CD4-positive, alpha-beta T cell treated with Interleukin-15 for 1 hour (primary cell): ENCODE data around the gene PSME3.

Experiments used
- DNase-seq: peaks from one replicate; pipeline ENCODE4 v3.0.0-alpha.2; 2020

PSME3 gene, protein sequence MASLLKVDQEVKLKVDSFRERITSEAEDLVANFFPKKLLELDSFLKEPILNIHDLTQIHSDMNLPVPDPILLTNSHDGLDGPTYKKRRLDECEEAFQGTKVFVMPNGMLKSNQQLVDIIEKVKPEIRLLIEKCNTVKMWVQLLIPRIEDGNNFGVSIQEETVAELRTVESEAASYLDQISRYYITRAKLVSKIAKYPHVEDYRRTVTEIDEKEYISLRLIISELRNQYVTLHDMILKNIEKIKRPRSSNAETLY

DNA sequence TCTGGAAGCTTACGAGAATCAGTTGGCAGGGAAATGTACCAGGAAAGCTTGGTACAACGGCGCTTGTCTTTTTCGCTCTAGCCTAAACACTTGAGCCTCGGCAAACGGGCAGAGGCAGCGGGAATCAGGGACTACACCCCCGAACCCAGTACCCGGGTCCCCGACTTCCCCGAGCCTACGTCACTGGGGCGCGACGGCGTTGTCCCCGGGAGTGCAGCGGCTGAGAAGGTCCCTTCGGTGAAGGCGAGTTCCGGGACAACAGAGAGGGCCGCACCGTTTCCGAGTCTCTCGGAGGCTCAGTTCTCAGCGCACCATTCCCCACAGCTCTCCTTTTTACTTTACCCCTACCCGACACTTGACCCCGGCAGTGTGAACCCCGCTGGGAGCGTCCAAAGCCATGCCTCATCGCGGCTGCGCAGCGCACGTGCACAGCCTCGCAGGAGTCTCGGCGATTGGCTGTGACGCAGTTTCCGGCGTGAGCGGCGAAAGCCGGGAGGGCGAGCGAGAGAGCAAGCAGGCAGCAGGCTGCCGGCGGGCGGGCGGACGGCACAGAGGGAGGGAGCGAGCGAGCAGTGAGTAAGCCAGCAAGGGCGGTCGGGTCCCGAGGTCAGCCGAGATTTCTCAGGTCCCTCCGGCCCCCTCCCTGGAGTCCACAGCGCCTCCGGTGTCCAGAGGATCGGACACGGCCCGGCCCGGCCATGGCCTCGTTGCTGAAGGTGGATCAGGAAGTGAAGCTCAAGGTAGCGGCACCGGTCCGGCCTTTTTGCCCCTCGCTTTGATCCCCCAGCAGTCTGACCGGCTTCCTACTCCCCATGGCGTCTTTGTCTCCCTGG, at the start of gene PSME3:
PSME3 (plus strand) TSS at position 464 of the 833 bp plus-strand sequence; CDS start at position 699, 235 bp downstream.
- peak; percentile 89 for DNase-seq

DNA sequence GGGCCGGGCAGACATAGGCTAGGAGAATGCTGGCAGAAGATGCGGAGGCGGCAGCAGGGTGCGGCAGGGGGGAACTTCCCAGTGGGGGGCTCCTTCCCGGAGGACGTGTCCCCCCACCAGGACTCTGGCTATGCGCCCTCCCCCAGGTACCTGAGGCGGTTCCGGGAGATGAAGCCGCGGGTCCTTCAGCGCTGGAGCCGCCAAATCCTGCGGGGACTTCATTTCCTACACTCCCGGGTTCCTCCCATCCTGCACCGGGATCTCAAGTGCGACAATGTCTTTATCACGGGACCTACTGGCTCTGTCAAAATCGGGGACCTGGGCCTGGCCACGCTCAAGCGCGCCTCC, 49.4 kb upstream of the PSME3 start:
- DNase-seq = no peak

DNA sequence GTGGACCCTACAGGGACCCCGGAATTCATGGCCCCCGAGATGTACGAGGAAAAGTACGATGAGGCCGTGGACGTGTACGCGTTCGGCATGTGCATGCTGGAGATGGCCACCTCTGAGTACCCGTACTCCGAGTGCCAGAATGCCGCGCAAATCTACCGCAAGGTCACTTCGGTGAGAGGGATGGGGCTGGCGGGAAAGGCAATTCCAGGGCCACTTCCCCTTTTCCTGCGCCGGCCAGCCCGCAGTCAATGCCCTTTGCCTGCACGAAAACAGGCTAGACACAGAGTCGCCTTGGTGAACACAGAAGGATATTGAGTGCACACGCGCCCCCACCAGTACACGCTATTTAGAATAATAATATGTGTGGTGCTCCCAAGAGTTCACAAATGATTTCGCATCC, 48.8 kb upstream of the PSME3 start:
- DNase-seq = no peak

DNA sequence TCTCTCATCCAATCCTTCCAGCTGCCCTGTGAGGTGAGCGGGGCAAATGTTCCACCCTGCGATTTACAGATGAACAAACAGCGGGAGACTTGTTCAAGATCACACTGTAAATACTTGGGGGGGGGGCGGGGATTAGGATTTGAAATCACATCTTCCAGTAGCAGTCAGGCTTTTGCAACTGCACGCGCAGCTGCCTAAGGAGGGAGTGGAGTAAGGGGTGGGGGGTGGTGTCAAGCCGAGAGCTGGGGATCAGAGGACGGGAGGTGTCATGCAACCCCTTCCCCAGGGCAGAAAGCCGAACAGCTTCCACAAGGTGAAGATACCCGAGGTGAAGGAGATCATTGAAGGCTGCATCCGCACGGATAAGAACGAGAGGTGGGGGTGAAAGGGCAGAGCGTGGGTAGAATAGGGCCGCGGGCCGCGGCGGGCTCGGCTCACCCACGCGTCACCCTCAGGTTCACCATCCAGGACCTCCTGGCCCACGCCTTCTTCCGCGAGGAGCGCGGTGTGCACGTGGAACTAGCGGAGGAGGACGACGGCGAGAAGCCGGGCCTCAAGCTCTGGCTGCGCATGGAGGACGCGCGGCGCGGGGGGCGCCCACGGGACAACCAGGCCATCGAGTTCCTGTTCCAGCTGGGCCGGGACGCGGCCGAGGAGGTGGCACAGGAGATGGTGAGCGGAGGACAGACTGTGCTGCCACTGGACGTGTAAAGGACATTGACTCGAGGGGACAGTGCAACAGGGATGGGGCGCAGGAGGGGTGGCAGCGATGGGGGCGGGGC, 48.2 kb upstream of the PSME3 start:
- DNase-seq = no peak

DNA sequence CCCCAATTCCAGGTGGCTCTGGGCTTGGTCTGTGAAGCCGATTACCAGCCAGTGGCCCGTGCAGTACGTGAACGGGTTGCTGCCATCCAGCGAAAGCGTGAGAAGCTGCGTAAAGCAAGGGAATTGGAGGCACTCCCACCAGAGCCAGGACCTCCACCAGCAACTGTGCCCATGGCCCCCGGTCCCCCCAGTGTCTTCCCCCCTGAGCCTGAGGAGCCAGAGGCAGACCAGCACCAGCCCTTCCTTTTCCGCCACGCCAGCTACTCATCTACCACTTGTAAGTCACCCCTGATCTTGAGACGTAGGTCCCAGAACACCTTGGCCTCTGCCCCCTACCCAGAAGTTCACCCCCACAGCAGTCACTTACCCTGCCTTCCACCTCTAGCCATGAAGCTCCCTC, 45.9 kb upstream of the PSME3 start:
- DNase-seq = no peak

DNA sequence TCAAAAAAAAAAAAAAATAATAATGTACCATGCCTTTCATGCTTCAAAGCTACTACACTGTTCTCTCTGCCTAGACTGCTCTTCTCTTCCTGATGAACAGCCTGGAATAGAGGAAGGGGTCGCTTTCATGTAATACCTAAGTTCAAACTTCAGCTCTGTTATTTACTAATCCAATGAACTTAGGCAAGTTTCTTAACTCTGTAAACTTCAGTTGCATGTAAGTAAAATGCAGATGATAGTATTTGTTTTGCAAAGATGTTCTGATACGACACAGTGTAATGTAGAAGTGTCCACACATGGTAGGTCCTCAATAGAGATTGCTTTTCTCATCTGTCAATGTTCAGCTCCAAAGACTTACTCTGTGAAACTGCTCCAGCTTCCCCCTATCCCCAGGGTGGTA, 41.2 kb upstream of the PSME3 start:
- no peak for DNase-seq

DNA sequence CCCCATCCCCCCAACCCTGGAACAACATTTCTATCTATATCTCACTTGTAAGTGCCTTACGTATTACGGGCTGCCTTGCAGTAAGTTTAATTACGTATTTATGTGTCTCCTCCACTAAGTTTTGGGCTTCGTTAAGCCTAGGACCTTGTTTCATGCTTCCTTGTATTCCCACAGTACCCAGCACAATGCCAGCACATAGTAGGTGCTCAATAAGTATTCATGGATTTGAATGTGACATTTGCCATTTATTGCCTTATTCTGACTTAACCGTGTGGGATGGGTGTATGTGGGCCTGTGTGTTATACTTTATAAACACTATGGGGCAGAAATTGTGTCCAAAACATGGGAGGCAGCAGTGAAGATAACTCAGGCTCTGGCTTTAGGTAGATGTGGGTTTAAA, 40.7 kb upstream of the PSME3 start:
- DNase-seq = no peak

DNA sequence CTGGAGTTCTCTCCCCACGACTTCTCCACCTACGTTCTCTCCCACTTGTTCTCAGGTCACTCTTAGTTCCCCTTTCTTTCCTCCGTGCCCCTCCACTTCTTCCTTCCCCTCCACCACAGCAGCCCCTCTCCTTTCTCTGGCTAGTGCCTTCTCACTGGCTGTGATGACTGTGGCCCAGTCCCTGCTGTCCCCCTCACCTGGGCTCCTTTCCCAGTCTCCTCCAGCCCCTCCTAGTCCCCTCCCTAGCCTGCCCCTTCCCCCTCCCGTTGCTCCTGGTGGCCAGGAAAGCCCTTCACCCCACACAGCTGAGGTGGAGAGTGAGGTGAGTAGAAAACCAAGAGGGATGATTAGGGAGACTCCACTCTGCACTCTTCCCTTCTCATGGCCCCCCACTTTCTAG, 38.1 kb upstream of the PSME3 start:
- DNase-seq = no peak

DNA sequence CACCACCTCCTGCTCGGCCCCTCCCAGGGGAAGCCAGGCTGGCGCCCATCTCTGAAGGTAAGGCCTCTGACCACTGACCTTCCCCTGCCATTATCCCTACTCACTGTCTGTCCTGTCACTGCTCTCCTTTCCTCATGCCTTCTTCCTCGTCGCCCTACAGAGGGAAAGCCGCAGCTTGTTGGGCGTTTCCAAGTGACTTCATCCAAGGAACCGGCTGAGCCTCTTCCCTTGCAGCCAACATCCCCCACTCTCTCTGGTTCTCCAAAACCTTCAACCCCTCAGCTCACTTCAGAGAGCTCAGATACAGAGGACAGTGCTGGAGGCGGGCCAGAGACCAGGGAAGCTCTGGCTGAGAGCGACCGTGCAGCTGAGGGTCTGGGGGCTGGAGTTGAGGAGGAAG, 37.7 kb upstream of the PSME3 start:
- DNase-seq = no peak

DNA sequence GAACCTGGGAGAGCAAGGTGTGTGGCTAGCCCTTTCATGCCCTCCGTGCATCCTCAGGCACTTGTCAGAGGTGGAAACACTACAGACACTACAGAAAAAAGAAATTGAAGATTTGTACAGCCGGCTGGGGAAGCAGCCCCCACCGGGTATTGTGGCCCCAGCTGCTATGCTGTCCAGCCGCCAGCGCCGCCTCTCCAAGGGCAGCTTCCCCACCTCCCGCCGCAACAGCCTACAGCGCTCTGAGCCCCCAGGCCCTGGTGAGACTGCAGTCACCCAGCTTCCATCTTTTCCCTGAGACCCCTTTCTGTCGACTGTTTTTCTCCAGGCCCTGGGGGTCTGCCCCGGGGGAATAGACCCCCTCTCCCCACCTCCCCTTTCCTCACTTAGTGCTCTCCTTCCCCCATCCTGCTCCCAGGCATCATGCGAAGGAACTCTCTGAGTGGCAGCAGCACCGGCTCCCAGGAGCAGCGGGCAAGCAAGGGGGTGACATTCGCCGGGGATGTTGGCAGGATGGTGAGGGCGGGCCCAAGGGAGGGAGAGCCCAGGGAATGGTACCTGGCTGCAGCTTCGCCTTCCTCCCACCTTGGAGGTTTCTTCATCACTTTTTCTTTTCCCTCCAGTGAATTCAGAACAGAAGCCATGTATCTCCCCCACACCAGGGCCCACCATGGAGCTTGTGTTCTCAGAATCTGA, 37.0 kb upstream of the PSME3 start:
- no peak for DNase-seq

DNA sequence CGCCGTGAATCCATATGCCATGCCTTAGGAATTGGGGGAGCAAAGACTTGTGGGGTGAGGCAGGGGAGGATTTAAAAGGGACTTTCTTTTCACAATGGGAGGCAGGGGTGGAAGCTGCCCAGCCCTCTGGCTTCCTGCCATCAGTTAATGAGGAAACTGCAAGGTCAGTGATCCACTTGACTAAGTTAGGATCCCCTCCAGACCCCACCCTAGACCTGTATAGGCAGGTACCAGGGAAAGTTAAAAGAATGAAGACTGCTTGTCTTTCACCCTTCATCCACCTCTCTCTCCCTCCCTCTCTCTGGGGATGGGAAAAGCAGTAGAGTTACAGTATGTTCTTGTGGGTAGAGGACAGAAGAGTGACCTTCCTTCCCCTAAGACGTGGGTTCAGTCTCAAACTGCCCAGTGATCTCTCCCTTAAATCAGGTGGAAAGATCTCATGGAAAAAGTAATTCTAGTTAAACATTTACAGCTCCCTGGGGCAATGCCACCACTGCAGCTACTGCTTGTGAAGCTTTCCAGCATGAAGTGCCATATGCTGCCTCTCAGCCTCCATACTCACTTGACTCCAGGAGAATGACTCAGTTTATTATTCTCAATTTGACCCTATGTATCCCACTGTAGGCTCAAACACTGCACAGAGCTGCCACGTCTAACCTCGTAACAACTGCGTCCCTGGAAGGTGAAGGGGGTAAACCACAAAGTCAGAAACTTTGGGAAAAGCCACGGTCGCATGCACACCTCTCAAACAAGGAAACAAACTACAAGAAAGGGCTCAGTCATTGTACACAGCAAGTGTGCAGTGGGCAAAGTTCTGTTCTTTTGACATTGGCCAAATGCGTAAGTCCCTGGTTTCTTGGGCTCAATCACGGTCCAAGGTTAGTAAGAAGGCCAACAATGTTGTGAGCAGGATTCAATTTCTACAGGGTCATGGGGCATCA, 35.9 kb upstream of the PSME3 start:
- no peak for DNase-seq

DNA sequence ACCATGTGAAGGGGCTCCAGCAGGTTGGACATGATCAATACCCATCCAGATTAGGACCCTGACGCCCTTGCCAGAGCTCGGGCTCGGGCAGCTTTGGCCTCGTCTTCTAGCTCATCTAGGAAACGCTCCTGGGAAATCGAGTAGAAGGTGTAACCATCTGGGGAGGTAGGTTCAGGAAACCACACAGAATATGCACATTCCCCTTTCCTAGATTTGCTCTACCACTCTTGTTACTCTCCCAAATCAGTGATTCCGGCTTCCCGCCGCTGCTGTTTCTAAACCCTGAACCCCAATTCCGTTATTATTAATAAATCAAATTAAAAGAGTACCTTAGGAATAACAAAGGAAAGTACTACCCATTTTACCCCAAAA, 35.2 kb upstream of the PSME3 start:
- DNase-seq = no peak

DNA sequence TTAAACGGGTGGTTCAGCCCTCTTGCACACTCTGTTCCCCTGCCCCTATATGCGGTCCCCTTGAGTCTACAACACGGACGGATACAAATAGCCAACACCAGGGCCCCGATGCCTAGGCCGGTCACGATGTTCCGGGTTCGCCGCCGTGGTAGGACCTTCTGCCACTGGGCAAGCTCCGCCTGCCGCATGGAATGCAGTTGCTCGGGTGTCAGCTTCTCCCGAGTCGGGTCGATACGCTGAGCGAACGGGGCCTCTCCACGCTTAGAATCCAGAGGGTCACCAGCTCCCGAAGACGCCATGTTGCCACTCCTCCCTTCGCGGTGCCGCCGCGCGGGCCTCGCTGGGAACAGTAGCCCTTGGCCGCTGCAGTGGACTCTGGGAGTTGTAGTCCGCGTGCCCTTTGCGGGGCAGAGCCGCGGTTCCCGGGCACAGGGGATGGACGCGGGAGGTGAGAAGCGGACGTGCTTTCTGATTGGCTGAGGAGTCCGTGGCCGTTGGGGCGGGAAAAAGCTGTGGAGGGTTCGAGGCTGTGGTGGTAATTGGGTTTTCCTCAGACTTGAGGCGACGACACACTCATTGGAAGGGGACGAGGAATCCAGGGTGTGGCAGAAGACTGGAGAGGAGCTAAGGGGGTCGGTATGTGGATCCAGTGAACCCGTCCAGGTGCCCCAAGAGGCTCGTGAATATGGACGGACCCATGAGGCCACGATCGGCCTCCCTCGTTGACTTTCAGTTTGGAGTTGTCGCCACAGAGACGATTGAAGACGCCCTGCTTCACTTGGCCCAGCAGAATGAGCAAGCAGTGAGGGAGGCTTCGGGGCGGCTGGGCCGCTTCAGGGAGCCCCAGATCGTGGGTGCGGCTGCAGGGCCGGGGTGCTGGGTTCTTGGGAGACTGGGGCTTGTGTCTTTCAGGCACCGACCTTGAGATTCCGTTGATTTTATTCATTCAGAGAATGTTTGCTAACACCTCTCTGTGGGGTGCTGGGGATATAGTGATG, 34.5 kb upstream of the PSME3 start, which contains the start of the genes CNTD1 and COA3:
CNTD1 (plus strand) TSS at position 479 of the 998 bp plus-strand sequence; CDS start at position 686, 207 bp downstream.
COA3 (minus strand) TSS at position 322 of the 998 bp plus-strand sequence; CDS start at position 299, 23 bp downstream.
- DNase-seq = peak; percentile 76

DNA sequence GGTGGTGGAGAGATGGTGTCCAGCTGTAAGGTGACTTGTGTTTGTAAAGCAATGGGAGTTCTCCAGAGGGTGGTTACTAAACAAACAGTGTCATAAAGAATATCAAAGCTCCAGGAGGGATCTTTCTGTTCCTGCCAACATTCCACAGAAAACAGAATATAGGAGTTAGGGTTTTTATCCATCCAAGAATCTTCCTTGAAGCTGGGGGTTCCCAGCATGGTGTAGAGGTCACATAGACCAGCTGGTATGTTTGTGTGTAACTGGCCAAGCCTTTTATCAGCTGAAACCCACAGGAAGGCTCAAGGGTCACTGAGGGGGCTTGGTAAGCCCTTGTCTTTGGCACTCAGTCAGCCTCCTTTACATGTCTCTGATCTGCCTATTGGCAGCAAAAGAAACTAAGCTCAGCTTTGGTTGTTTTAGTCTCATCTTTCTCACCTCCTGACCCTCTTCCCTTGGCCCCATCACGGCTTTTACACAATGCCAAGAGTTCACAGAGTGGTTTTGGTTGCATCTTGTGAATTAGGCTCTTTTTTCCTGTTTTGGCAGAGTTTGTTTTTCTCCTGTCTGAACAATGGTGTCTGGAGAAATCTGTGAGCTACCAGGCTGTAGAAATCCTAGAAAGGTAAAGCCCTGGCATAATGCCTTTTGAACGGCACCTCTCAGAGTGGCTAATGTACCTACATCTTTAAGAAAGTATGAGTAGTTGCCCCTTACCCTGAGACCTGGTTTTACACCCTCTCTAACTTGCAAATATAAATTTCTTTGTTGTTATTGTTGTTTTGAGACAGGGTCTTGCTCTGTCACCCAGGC, 29.9 kb upstream of the PSME3 start:
- DNase-seq = no peak

DNA sequence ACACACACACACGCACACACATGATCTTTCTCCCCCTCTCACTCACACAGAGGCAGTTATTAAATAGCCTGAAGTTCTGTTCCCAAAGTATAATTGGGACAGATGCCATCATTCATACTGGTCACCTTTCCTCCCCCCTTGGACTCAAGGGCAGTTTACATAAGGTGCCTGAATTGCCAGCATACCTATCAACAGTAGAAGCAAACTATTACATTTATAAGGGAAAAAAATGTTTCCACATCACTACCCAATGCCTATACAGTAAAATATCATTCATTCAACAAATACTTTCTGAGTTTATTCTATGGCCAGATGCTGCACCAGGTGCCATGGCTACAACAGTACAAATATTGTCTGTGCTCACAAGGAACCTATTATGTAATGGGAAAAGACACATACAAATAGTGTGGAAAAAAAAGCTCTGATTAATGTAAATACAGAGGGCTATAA, 28.3 kb upstream of the PSME3 start:
- DNase-seq = no peak

DNA sequence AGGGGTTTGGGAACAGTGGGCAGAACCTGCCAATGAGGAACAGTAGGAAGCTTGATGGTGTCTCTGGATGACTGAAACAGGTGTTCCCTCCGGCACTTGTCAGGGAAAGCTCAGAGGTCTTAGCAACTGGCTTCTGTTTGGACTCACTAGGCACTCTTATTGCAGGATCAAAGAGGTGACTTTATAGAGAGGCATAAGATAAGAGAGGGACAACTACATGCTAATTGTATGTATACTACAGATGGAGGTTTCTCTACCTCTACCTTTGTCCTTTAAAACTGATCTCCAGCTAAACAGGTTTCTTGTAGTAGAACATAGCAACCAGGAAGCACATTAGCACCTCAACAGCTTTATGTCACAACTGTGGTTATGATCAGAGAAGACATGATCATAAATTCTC, 26.9 kb upstream of the PSME3 start:
- no peak for DNase-seq

DNA sequence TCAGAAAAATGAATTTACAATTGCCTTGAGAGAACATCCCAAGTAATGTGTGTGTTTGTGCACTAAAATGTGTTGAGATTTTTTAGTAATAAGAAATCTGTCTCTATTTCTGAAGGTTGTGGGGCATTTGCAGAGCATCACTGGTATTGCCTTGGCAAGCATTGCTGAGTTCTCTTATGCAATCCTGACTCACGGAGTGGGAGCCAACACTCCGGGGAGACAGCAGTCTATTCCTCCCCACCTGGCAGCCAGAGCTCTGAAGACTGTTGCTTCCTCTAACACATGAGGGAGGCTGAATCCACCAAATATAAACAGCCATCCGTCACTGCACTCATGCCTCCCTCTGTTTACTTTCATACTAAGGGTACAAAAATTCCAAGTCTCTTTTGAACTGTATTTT, 23.9 kb upstream of the PSME3 start:
- DNase-seq = no peak

DNA sequence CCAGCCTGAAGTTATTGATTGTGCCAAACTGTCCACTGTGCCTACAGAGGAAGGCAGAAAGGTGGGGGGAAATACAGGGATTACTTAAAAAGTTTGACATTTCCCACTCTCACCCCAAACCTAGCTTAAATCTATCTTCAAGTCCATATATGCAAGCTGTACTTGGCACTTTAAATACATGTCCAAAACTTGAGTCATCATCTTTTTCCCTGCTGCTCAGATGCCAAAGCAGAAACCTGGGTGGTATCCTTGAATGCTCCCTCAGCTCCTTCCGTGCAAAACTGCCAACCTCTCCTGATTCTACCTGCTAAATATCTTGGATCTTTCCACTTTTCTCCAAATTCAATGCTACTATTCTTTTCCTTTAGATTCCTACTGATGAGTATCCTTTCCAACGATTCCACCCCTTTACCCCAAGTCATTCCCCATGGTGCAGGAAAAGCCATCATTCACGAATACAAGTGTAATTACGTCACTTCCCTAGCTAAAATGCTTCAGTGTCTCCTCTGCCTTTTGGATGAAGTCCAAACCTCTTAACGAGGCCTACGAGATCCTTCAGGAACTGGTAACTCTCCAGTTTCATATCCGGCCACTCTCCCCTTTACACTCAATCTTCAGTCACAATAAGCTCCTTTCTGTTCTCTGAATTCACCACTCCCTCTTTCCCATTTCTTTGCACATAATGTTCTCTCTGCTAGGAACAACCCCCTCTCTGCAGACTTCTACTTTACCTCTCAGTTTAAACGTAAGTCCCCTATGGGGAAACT, 18.4 kb upstream of the PSME3 start:
- DNase-seq = no peak

DNA sequence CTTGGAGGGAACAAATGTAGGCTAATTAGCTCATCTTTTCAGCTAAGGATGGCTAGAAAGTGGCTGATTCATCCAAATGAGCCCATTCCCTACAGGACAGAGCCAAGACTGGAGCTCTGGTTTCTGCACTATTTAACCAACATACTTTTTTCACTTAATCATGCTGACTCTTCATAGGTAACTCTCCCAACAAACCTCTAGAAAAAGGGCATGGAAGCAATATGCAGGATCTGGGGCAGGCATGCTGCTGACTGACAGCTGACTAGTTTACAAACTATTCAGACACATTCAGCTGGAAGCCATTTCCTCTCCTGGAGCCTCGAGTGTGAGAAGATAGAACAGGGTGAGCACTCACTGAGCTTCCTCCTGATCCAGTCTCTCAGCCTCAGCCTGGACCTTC, 15.3 kb upstream of the PSME3 start:
- no peak for DNase-seq
